HG03520 (cell line): ENCODE data around the gene CBX2.

Experiments
- ATAC-seq: cut with Tn5 transposase; IDR thresholded peaks from one replicate; pipeline ENCODE4 v1.9.1; 2021; ENCODE audit warnings: mild to moderate bottlenecking, moderate library complexity; ENCODE audit not compliant: unreplicated experiment

The CBX2 gene

DNA sequence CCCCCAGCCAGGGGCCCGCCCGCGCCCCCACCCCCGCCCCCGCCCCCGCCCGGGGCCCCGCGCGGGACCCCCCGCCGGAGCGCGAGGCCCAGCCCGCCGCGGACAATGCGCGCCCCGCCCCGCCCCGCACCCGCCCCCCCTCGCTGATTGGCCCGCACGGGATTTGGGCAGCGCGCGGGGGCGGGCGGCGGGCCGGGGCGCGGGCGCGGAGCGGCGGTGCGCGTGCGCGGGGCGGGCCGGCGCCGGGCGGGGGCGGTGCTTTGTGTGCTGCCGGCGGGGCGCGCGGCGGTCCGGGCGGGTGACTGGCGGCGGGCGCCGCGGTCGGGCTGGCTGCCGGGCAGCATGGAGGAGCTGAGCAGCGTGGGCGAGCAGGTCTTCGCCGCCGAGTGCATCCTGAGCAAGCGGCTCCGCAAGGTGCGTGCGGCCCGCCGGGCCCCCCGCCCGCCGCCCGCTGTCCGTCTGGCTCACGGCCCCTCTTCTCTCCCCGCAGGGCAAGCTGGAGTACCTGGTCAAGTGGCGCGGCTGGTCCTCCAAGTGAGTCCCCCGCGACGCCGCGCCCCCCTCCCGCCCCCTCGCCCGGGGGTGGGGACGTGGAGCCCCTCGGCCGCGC, at the start of gene CBX2:
Gene CBX2, plus strand, starts transcription at position 255 of the 610 bp plus-strand sequence. Its CDS starts 88 bp downstream, at position 343.
- peak; percentile 54 for ATAC-seq

DNA sequence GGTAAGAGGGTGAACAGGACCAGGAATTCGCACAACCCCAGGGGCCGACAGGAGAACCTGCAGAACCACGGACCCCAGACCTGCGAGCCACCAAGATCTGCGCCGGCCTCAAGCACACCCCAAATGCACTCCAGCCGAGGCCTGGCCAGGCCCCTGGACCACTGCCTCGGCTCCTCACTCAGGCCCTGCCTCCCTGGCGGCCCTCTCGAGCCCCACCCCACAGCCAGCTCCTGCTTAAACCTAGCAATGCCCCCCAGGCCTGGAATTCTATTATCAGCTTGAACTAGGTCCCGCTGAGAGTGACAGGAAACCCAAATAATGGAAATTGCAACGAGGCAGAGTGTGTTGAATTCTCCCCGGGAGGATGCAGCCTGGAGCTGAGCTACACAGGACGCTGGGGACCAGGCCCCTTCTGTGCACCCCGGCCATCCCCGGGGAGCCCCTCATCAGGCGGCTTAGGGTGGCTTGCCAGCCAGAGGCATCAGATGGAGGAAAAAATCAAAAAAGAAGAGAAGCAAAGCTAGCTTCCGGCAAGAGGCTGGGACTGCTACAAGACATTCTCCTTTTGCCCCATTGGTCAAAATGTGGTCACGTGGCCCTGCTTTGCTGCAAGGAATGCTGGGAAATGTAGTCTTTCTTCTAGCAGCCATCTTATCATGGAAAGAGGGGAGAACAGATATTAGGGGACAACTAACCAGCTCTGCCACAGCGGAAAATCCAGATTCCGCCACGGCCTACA, 49.6 kb upstream of the CBX2 start:
- ATAC-seq: no peak

DNA sequence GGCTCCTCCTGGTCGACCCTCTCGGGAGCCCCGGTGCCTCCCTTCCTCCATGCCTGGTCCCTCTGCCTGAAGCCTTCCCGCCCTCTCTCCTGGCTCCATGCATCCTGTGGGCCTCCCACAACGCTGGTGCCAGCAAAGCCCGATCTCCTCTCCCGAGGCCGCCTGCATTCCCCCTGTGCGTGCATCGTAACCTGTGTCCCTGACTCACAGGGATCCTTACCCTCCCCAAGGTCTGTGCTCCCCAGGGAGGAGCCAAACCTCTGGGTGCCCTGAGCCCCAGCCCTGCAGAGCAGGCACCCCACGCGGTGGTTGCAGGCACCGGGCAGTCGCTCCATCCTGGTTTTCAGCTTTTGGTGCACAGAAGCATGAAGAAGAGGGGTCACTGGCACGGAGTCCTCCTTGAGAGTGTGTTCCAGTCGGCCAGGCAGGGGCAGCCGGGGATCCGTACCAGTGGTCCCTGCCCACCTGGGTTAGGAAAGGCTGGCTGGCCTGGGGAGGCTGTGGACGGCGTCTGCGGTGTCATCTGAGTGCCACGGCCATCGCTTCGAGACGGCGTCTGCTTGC, 49.0 kb upstream of the CBX2 start:
- no peak for ATAC-seq

DNA sequence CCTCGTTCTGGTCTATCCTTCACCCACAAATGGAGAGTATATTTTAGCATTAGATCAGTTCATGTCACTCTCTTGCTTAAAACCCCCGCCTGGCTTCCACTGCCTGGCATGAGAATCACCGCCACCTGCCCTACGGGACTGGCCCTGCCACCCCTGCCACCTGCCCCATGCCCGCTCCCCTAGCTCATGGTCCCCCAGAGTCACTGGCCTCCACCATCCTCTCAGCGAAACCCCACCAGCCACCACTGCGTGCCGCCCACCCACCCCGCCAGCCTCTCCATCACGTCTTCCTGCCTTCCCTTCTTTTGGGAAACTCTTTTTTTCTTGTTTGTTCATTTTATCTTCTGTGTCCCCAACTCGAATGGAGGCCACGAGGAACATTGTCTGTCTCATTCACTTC, 48.2 kb upstream of the CBX2 start:
- no peak for ATAC-seq

DNA sequence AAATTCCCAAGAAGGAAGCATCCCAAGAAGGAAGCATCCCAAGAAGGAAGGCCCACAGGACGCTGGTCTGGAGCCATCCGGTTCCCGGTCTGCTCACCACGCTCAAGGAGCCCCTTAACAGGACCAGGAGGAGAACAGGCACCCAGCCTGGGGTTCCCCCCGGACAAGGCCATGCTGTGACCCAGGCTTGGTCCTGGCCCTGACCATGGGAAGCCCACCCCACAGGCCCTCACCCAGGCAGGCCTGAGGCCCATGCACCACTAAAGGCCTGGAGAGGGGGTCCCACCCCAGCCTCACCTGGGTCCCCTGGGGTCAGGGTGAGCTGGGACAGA, 47.5 kb upstream of the CBX2 start:
- ATAC-seq: no peak

DNA sequence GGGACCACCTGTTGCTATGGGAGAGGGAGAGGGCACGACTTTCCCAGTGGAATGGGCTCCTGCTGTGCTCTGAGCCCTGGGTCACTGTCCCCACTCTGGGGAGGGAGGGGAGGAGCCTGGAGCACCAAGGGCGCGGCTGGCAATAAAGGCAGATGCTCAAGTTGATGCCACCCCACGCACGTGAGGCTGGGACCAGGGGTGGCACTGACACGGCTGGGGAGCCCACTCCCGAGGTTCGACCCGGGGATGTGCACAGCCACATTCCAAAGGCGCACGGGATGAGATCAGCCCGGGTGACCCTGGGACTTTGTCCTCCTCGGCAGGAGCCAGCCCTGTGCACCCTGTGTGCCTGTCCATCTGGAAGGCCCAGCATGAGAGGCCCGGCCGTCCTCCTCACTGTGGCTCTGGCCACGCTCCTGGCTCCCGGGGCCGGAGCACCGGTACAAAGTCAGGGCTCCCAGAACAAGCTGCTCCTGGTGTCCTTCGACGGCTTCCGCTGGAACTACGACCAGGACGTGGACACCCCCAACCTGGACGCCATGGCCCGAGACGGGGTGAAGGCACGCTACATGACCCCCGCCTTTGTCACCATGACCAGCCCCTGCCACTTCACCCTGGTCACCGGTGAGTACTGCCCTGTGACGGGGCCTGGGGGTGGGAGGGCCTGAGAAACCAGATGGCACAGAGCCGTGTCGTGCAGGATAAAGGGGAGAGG, 47.0 kb upstream of the CBX2 start, which contains the start of gene ENPP7:
Gene ENPP7, plus strand, starts transcription at position 175 of the 715 bp plus-strand sequence. Its CDS starts 197 bp downstream, at position 372.
- no peak for ATAC-seq

DNA sequence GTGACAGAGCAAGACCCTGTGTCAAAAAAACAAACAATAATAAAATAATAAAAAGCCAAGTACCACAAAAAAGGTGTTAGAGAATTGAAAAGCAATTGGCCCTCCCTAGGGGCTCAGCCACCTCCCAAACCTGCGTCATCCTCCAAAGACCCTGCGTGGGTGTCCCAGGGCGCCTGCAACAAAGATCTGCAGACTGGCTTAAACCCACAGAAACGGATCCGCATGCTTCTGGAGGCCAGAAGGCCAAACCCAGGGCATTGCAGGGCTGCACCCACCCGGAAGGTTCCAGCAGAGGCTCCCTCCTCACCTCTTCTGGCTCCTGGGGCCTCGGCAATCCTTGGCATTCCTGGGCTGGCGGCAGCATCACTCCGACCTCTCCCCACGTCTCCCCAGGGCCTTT, 45.7 kb upstream of the CBX2 start:
- ATAC-seq: no peak

DNA sequence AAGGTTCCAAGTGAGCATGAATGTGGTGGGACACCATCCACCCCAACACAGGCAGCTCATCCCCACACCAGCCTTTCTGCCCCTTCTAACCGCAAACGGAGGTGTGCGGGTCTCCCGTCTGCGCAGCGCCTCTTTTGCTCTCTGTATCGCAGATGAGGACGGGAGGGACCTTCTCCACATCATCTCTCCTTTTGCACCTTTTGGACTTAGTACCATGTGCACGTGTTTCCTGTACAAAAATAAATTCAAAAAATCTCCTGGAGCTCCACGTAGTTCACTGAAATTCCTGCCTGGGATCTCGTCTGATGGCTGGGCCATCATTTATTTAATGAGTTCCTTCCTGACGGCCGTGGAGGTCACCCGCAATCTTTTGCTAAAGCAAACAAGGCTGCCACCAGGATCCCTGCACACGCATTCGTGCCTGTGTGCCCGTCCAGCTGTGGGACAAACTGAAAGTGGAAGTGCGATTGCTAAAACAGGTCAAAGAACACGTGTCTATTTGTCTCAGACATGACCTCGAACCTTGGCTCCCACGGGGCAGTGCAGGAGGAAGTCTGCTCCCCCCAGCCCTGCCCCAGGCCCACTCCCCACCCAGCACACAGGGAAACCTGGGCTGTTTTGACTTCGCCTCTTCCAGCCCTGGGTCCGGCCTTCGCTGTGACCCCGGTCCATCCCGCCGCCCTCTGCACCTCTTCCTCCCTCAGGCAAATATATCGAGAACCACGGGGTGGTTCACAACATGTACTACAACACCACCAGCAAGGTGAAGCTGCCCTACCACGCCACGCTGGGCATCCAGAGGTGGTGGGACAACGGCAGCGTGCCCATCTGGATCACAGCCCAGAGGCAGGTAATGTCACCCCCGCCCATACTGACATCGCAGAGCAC, 44.9 kb upstream of the CBX2 start:
- ATAC-seq: no peak

DNA sequence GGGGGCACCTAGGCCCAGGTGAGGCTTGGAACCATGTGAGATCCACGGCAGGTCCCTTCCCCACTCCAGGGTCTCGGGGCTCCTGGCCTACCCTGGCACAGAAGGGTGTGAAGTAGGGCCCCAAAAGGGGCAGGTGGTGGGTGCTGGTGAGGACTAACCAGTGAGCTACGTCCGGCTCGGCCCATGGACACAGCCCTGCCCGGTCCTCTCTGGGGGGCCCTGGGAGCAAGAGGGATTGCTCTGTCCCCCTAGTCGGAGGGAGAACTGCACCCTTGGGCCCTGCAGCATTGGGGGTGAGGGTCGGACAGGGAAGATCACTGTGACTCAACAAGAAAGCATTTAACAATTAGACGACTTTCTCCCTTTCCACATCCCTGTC, 44.3 kb upstream of the CBX2 start:
- ATAC-seq: no peak

DNA sequence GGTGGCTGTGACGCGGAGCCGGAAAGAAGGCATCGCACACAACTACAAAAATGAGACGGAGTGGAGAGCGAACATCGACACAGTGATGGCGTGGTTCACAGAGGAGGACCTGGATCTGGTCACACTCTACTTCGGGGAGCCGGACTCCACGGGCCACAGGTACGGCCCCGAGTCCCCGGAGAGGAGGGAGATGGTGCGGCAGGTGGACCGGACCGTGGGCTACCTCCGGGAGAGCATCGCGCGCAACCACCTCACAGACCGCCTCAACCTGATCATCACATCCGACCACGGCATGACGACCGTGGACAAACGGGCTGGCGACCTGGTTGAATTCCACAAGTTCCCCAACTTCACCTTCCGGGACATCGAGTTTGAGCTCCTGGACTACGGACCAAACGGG, 42.9 kb upstream of the CBX2 start:
- no peak for ATAC-seq

DNA sequence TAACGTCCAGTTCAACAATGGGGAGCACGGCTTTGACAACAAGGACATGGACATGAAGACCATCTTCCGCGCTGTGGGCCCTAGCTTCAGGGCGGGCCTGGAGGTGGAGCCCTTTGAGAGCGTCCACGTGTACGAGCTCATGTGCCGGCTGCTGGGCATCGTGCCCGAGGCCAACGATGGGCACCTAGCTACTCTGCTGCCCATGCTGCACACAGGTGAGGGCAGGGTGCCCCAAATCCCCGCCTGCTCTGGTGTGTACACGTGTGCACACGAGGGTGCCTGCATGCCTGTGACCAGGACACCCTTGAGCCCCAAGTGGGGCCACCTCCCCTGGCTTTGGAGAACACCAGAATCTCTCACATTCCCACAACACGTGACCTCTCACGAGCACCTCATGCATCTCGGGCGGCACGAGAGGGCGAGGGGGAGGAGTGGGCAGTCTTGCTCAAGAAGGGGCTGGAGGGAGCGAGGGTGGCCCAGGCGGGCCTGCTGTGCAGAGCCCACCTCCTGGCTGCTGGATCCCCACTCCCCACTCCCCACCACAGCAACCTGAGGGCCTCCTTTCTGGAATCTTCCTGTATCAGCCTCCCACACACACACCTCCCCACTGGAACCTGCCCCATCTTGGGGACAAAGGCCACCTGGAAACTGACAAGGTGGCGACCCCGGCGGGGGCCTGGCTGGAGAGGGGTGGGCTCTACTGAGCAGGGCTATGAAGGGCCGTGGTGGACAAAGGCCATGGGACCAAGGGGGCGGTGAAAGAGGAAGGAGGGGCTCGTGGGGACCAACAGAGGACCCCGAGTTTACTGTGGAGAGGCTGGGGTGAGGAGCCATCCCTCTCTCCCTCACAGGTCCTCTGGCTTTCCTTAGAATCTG, 40.7 kb upstream of the CBX2 start:
- no peak for ATAC-seq

DNA sequence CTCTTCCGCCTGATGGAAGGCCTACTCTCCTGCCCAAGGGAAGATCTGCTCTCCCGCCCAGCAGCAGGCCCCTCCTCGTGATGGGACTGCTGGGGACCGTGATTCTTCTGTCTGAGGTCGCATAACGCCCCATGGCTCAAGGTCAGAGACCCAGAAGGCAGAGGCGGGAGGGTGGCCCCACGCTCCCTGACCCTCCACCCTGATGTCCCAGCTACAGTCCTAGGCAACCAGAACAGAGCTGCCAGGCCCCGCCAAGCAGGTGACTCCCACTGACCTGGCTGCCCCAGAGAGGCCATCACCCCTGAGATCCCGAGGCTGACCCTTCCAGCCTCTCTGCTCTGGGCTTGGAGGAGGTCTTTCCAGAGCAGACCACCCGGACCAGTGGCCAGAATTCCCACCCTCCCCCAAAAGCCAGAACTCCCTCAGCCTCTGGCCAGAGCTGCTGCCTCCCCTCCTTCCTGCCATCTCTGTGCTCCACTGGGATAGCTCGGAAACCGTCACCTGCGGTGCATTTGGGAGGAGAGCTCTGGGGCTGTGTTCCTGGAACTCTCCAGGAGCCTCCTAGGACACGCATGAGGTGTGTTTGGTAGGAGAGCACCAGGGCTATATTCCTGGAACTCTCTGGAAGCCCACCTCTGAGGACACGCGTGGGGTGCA, 39.9 kb upstream of the CBX2 start:
- no peak for ATAC-seq

DNA sequence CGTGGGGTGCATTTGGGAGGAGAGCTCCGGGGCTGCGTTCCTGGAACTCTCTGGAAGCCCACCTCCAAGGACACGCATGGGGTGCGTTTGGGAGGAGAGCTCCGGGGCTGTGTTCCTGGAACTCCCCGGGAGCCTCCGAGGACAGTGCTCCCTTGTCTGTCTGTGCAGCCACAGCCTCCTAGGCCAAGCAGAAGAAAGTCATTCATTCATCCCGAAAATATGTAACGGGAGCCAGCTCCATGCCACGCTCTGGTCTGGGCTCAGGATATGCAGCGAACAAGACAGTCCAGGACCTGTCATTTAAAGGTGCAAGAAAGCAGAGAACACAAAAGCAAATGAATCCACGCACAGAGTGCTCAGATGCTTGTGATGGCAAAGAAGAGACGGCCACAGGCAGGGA, 39.3 kb upstream of the CBX2 start:
- ATAC-seq: no peak

DNA sequence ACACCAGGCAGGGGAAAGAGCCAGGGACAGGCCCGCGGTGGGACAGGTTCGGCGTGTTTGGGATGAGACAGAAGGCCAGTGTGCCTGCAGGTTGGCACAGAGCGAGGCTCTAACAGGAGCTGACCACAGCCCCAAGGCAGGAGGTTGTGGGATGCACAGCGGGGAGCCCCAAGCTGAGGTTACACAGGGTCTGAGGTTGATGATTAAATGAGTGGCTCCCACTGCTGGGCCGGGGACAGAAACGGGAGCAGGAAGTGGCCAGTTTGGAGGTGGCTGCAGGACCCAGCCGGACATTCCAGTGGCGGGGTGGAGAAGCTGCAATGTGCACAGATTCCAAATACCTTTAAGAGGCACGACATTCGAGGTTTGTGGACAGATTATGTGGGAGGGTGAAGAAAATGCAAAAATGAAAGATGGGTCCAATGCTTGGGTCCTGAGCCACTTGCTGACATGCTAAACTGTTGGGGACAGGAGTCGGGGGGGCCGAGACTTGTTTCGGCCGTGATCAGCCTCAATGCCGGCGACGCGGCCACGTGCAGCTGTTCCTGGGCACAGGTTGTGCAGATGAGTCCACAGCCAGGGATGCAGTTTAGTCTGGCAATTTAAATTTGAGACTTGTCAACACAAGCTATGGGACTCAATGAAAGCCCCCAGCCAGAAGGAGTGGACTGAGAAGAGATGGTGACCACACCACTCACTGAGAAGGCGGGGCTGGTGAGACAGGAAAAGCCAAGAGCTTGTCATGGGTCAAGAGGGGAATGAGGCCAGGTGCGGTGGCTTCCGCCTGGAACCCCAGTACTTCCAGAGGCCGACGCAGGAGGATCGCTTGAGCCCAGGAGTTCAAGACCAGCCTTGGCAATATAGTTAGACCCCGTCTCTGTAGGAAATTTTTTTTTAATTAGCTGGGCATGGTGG, 38.5 kb upstream of the CBX2 start:
- ATAC-seq: no peak

DNA sequence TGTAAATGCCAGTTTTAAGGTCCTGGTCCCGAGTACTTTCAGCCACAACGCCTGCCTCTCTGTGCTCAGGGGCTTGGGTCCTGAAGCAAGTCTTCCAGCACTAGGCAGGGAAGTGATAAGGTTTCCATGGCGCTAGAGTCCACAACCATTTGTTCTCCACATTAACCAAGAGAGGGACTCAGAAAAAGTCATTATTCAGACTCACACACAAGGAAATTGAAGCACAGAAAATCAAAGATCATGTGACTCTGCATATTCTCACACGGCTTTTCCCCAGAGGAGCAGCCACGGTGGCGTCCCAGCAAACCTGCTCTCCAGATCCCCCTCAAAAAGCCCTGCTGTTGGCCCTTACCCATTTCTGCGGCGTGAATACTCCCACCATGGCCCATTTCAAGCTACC, 37.5 kb upstream of the CBX2 start:
- no peak for ATAC-seq

DNA sequence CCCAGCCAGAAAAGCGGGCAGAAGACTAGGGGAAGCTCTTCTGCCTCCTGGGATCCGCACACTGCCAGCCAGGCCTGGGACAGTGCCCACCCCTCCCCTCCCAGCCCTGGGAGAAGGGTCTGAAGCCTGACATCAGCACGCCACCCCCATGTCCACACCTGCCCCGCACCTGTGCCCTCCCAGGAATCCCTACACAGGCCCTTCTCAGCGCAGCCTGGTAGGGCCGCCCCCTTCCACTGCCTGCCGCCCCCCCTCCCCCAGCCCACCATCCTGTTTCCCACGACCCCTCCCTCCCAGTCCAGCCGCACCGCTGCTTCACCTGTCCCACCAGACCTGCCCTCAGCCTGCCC, 36.6 kb upstream of the CBX2 start:
- ATAC-seq: no peak

DNA sequence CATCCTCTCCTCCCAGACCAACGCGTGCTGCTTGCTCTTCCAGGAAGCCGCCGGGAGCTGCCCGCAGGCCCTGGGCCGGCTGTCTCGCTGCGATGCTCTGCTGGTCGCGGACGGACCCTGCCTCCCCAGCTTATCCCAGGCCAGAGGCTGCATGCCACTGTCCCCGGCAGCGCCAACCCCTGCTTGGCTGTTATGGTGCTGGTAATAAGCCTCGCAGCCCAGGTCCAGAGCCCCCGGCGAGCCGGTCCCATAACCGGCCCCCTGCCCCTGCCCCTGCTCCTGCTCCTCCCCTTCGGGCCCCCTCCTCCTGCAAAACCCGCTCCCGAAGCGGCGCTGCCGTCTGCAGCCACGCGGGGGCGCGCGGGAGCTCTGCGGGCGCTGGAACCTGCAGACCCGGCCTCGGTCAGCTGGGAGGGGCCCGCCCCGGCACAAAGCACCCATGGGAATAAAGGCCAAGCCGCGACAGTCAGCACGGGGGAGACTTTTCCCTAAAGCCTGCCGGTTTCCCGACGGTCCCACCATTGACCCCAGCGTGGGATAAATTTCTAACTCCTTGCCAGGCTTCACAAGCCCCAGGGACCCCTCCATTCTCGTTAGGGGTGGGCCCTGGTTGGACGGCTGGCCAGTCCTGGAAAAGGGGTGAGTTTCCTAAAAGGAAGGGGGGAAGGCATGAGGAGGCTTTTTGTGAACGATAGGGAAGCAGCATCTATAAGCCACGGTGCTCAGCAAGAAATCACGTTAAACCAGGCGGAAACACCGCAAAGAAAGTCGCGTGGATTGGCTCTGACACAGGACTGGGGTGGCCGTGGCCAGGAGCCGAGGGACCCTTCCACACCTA, 36.0 kb upstream of the CBX2 start:
- ATAC-seq: no peak

DNA sequence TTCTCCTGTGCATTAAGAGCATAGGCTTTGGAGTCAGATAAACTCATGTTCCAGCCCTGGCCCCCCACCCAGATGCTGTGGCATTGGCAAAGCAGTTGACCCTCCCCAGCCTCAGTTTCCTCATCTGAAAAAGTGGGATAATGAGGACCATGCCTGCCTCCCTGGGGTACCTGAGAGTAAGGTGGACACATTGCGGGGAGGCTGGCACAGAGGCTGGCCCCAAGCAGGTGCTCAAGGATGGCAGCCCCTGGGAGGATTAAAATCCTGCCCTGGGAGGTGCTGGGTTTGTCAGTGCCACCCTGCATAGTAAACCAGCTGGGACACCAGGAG, 35.4 kb upstream of the CBX2 start:
- no peak for ATAC-seq
